ENCODE data around the gene MSGN1.

The MSGN1 gene

DNA sequence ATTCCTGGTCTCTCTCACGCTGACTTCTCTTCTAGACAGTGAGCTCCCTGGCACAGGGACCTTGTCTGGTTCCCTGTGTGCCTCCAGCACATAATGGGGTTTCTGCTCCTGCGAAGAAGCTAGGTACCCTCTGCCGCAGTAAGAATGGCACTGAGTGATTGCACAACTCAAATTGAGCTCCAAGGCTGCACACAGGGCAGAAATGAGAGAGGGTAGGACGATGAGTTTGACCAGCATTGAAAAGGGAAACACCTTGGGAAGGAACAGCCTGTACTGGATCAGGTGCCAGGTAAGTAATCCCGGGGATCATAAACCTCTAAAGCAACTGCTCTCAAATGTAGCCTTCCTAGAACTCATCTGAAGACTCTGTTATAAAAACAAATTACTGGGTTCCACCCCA, 21.0 kb upstream of the MSGN1 start:
- Mint-ChIP-seq H3K36me3 (no peaks in the 10 kb centered on the region), H3K4me1 (peaks cover 13% of the 10 kb centered on the region), H3K27me3 (peaks cover 54% of the 10 kb centered on the region), H3K4me3 (no peak overlapping the region), H3K27ac (no peak overlapping the region), H3K9me3 (no peaks in the 10 kb centered on the region)
- CTCF ChIA-PET, result no interaction called here
- no peak for DNase-seq

GRCh38 chr2:17798338-17798737, 17.9 kb upstream of the MSGN1 start:
- Mint-ChIP-seq H3K4me3 (no peak overlapping the region), H3K36me3 (no peaks in the 10 kb centered on the region), H3K27ac (no peak overlapping the region), H3K9me3 (no peaks in the 10 kb centered on the region), H3K27me3 (peaks cover 39% of the 10 kb centered on the region), H3K4me1 (peaks cover 3% of the 10 kb centered on the region)
- DNase-seq, result no peak
- CTCF ChIA-PET, result no interaction called here

- Mint-ChIP-seq H3K27me3 (peaks cover 33% of the 10 kb centered on the region), H3K27ac (no peak overlapping the region), H3K9me3 (no peaks in the 10 kb centered on the region), H3K36me3 (no peaks in the 10 kb centered on the region), H3K4me3 (no peak overlapping the region), H3K4me1 (peaks cover 3% of the 10 kb centered on the region)
- CTCF ChIA-PET, result no interaction called here
- DNase-seq, result no peak
These were observed 16.7 kb upstream of the MSGN1 start for GRCh38 chr2:17799301-17800120.

DNA sequence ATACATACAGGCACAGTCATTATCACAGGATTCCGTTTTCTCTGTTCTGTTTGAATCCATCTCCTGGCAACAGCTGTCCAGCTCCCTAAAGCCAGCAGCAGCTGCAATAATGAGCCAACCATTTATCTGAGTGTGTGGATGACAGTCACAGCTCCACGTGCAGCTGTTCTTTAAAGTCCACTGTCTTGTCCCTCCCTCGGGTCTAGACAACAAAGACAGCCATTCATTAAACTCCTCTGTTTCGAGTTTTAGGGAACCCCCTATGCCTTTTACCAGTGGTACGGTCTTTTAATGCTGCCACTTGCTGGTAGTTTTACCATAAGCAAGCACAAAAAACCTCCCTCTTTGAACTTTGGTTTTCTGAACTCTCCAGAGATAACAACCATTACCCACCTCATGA, 16.0 kb upstream of the MSGN1 start:
- no peaks in the 10 kb centered on the region for H3K9me3 Mint-ChIP-seq
- no peak overlapping the region for H3K27ac Mint-ChIP-seq

DNA sequence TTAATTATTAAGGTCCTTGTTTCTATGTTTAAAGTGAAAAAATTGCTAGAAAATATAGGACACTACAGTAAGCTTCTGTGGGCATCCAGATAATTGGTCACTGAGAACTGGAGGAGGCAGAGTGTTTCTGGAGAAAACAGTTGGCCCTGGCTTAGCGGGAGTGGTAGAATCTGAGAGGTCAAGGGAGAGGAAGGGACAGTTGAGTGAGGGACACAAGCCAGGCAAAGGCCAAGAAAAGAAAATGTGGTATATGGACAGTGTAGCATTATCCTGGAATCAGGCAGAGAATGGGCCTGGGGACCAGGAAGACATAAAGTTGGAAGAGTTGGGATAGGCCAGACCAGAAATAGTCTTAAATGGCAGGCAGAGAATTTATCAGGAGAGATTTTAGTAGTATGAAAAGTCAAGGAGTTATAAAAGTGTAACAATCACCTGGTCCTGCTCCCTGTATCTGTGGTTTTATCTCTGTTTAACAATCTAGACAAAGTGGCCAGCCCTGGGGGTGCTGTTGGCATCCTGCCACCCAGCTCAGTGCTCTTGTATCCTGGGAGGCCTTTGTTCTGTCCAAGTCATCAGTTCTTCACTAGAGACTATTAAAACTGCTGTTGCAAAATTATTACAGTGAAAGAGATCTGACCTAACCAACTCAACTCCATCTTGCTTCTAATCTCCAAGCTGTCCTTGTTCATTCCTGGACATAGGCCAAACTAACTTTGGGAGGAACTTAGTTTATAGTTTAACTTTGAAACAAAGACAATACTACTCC, 15.4 kb upstream of the MSGN1 start:
- no peaks in the 10 kb centered on the region for H3K9me3 Mint-ChIP-seq
- no peaks in the 10 kb centered on the region for H3K36me3 Mint-ChIP-seq
- CTCF ChIA-PET, result no interaction called here
- H3K4me3 Mint-ChIP-seq, result no peak overlapping the region
- no peak for DNase-seq
- H3K27me3 Mint-ChIP-seq, result peaks cover 35% of the 10 kb centered on the region
- H3K27ac Mint-ChIP-seq, result no peak overlapping the region
- H3K4me1 Mint-ChIP-seq, result peaks cover 3% of the 10 kb centered on the region

More for the DNA sequence above, 16.0 kb upstream of the MSGN1 start:
- DNase-seq, result no peak
- Mint-ChIP-seq H3K4me1 (peaks cover 3% of the 10 kb centered on the region), H3K4me3 (no peak overlapping the region), H3K27me3 (peaks cover 35% of the 10 kb centered on the region), H3K36me3 (no peaks in the 10 kb centered on the region)
- CTCF ChIA-PET, result no interaction called here

- CTCF ChIA-PET, result no interaction called here
- Mint-ChIP-seq H3K9me3 (no peaks in the 10 kb centered on the region), H3K36me3 (no peaks in the 10 kb centered on the region), H3K27me3 (peaks cover 40% of the 10 kb centered on the region), H3K4me3 (no peak overlapping the region), H3K4me1 (peaks cover 3% of the 10 kb centered on the region), H3K27ac (no peak overlapping the region)
- no peak for DNase-seq
These were observed 12.8 kb upstream of the MSGN1 start for GRCh38 chr2:17803497-17803896.

GRCh38 chr2:17804358-17804757, 11.9 kb upstream of the MSGN1 start:
- Mint-ChIP-seq H3K4me1 (peaks cover 2% of the 10 kb centered on the region), H3K36me3 (no peaks in the 10 kb centered on the region), H3K9me3 (no peaks in the 10 kb centered on the region), H3K4me3 (no peak overlapping the region), H3K27me3 (peaks cover 37% of the 10 kb centered on the region), H3K27ac (no peak overlapping the region)
- CTCF ChIA-PET, result no interaction called here
- no peak for DNase-seq

DNA sequence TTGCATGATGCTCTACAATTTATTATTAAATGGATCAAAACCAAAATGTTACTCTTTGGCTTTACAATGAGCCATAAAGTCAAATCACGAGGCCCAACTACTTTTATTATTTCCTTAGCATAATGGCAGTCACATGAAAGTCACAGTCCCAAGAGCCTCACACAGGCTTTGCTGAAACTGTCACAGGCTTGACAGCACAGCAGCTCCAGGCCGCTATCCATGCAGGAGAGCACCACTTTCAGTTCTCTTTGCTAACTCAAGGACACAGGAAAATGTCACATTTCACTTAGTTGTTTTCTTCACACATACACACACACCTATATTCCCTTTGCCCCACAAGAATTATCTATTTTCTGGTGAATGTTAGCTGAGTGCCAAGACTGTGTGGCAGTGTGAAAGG, 11.1 kb upstream of the MSGN1 start:
- Mint-ChIP-seq H3K36me3 (no peaks in the 10 kb centered on the region), H3K9me3 (no peaks in the 10 kb centered on the region), H3K4me3 (no peak overlapping the region), H3K27ac (no peak overlapping the region), H3K27me3 (peaks cover 34% of the 10 kb centered on the region), H3K4me1 (no peaks in the 10 kb centered on the region)
- CTCF ChIA-PET, result no interaction called here
- no peak for DNase-seq

- H3K27ac Mint-ChIP-seq, result no peak overlapping the region
- H3K4me3 Mint-ChIP-seq, result no peak overlapping the region
- no peak for DNase-seq
- peaks cover 27% of the 10 kb centered on the region for H3K27me3 Mint-ChIP-seq
- no peaks in the 10 kb centered on the region for H3K9me3 Mint-ChIP-seq
- H3K4me1 Mint-ChIP-seq, result no peaks in the 10 kb centered on the region
- H3K36me3 Mint-ChIP-seq, result no peaks in the 10 kb centered on the region
- CTCF ChIA-PET, result no interaction called here
These were observed 10.4 kb upstream of the MSGN1 start for GRCh38 chr2:17805717-17806363.

DNA sequence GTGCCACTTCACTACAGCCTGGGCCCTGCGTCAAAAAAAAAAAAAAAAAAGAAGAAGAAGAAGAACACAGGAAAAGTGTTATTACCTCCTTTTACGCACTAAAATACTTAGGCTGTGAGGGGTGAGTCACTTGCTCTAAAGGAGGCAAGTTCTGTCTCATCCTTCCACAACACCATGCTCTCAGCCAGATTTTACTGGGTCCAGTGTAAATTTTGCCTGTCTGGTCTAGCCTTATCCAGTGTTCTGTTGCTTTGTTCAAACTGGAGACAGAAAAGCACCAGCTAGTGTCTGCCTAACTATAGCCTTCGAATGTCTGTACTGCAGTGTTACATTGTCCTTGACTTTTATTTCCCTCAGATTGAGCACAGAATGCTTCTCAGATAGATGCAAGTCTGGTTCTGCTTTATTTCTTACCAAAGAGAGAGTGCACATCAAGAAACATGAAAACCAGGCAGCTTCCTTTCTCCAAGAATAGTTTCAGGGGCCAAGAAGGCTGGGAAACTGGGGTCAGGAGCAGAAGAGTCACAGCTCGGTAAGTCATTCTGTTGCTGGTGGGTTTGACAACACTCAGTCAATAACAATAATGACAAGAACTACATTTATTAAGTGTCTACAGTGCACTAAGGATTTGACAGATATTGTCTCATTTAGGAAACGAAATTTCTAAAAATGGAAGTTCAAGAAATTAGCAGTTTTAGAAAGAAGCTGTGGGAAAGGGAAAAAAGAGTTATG, 3.1 kb upstream of the MSGN1 start:
- Mint-ChIP-seq H3K4me1 (peaks cover 9% of the 10 kb centered on the region), H3K27me3 (peaks cover 39% of the 10 kb centered on the region), H3K9me3 (no peaks in the 10 kb centered on the region), H3K4me3 (no peak overlapping the region), H3K36me3 (no peaks in the 10 kb centered on the region), H3K27ac (no peak overlapping the region)
- CTCF ChIA-PET, result no interaction called here
- DNase-seq, result no peak

GRCh38 chr2:17813742-17814473, 2.4 kb upstream of the MSGN1 start:
- DNase-seq, result no peak
- Mint-ChIP-seq H3K27ac (peak overlapping the region; percentile 12), H3K4me3 (no peak overlapping the region), H3K36me3 (no peaks in the 10 kb centered on the region), H3K9me3 (no peaks in the 10 kb centered on the region), H3K27me3 (peaks cover 35% of the 10 kb centered on the region), H3K4me1 (peaks cover 9% of the 10 kb centered on the region)
- CTCF ChIA-PET, result no interaction called here

DNA sequence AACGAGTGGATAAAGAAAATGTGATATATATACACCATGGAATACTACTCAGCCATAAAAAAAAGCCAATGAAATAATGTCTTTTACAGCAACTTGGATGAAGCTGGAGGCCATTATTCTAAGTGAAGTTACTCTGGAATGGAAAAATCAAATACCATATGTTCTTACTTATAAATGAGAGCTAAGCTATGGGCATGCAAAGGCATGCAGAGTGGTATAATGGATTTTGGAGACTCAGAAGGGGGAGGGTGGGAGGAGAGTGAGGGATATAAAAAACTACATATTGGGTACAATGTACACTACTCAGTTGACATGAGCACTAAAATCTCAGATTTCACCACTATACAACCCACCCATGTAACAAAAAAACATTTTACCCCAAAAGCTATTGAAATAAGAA, 1.7 kb upstream of the MSGN1 start:
- CTCF ChIA-PET, result no interaction called here
- Mint-ChIP-seq H3K27ac (no peak overlapping the region), H3K4me3 (no peak overlapping the region), H3K9me3 (no peaks in the 10 kb centered on the region), H3K27me3 (peaks cover 38% of the 10 kb centered on the region), H3K36me3 (no peaks in the 10 kb centered on the region), H3K4me1 (peaks cover 9% of the 10 kb centered on the region)
- no peak for DNase-seq

- no peak overlapping the region for H3K27ac Mint-ChIP-seq
- peaks cover 45% of the 10 kb centered on the region for H3K27me3 Mint-ChIP-seq
- CTCF ChIA-PET, result no interaction called here
- H3K36me3 Mint-ChIP-seq, result no peaks in the 10 kb centered on the region
- no peak for DNase-seq
- no peaks in the 10 kb centered on the region for H3K9me3 Mint-ChIP-seq
- no peak overlapping the region for H3K4me3 Mint-ChIP-seq
- H3K4me1 Mint-ChIP-seq, result peaks cover 12% of the 10 kb centered on the region
These were observed 634 bp upstream of the MSGN1 start for GRCh38 chr2:17815468-17816184.
